ENCODE data around the gene OR10R2.

OR10R2 gene

DNA sequence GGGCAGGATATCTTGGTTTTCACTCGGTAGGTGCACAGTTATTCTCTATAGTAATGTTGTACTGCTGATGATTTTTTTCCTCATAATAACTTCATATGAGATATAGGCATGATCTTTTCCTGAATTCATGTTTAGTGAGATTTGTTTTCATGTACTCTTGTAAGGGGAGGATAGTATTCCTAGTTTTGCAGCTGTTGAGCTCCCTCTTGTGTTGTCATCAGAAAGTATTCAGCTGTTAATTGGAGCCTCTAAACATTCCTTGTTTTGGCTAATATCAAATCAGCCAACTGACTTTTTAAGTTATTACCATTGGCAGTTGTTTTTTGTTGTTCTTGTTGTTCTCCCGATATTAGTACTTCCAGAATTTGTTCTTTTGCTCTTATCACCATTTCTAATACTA, 24.4 kb downstream of the OR10R2 start:
- TF ChIP-seq, protein P1, sequence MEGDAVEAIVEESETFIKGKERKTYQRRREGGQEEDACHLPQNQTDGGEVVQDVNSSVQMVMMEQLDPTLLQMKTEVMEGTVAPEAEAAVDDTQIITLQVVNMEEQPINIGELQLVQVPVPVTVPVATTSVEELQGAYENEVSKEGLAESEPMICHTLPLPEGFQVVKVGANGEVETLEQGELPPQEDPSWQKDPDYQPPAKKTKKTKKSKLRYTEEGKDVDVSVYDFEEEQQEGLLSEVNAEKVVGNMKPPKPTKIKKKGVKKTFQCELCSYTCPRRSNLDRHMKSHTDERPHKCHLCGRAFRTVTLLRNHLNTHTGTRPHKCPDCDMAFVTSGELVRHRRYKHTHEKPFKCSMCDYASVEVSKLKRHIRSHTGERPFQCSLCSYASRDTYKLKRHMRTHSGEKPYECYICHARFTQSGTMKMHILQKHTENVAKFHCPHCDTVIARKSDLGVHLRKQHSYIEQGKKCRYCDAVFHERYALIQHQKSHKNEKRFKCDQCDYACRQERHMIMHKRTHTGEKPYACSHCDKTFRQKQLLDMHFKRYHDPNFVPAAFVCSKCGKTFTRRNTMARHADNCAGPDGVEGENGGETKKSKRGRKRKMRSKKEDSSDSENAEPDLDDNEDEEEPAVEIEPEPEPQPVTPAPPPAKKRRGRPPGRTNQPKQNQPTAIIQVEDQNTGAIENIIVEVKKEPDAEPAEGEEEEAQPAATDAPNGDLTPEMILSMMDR (conservative IDR thresholded peaks at IDR 0.05; ENCODE audit: low read depth, low read length): no peak
- no peak overlapping the region for H3K4me3 ChIP-seq (ENCODE audit: low read depth, low read length)
- DNase-seq (ENCODE audit: low read depth): peak; percentile 4

DNA sequence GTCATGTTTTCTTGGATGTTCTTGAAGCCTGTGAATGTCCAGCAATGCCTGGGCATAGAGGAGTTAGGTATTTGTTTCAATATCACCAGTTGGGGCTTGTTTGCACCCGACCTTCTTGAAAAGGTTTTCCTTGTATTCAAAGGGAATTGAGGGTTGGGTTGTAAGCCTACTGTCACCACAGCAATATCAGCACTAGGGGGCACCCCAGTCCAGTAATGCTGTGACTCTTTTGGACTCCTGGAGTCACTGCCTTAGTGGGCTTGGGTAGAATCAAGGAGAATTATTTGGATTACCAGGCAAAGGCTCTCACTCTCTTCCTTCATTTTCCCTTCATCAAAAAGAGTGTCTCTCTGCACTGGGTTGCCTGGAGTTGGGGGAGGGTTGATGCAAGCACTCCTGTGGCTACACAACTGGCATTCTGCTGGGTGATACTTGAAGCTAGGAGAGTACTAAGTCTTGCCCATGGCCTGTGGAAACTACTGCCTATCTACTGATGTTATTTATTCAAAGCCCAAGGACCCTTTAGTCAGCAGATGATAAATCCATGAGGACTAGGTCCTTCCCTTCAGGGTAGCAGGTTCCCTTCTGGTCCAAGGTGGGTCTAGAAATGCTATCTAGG, 34.5 kb downstream of the OR10R2 start:
- TF ChIP-seq, protein P1 (conservative IDR thresholded peaks at IDR 0.05; ENCODE audit: low read depth, low read length): peak; percentile 38
- no peak overlapping the region for H3K4me3 ChIP-seq (ENCODE audit: low read depth, low read length)
- peak; percentile 13 for DNase-seq (ENCODE audit: low read depth)

DNA sequence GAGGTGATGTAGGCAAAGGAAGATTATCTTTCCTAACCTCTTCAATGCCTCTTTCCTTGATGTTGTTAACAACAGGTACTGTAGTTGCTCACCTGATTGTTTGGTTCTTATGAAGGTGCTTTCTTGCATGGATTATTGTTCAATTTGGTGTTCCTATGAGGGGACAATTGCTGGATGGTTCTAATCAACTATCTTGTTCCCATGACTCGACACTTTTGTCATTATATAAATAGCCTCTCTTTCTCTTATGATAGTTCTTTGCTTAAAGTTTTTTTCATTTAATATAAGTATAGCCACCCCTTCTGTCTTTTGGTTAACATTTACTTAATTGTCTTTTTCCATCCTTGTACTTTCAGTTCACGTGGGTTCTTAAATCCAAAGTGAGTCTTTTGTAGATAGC, 35.5 kb downstream of the OR10R2 start:
- no peak for DNase-seq (ENCODE audit: low read depth)
- no peak overlapping the region for H3K4me3 ChIP-seq (ENCODE audit: low read depth, low read length)
- TF ChIP-seq, protein P1 (conservative IDR thresholded peaks at IDR 0.05; ENCODE audit: low read depth, low read length): no peak

DNA sequence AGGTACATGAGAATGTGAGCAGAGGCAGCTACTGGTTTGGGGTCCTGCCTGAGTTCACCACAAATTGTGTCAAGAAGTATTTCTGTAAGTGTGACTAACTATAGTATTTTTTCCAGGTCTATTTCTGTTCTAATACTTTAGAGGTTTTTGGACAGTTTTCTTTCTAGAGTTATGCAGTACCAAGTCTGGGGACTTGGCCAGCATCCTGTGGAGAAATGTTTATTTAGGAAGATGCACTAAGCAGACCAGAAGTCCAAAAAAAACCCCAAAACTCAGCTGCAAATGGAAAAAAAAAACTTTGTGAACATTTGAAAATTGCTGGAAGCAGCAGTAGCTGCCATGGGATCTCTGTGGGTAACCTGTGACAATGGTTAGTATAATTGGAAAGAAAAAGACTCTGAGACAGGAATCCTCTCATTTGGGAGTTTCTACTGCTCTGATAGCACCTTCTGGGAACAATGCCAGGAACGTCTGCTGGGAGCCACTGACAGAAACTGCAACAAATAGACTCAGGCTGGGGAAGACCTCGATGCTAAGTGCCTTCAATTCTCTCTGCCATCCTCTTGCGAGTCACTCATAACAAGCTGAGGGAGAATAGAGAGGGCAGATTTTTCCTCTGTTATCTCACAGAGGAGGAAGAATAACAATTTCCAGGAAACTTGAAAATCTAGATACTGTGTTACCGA, 37.6 kb downstream of the OR10R2 start:
- DNase-seq (ENCODE audit: low read depth): peak; percentile 5
- H3K4me3 ChIP-seq (ENCODE audit: low read depth, low read length): no peak overlapping the region
- TF ChIP-seq, protein P1 (conservative IDR thresholded peaks at IDR 0.05; ENCODE audit: low read depth, low read length): no peak

DNA sequence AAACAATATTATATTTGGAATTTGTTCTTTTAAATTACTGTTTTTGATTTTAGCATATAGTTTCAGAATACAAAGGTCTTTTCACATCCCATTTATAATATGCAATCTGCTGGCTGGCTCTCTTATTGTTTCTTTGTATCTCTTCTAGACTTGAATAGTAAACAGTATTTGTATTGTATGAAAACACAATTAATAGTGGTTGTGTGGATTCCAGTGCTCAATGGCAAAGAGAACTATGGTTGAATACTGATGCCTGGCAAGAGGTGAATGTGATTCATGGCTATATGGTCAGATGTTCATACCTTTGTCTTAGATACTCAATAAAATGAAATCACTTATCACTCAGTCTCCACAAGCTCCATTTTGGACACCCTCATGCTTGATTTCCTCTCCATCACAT, 44.9 kb downstream of the OR10R2 start:
- no peak for DNase-seq (ENCODE audit: low read depth)
- H3K4me3 ChIP-seq (ENCODE audit: low read depth, low read length): no peak overlapping the region
- TF ChIP-seq, protein P1 (conservative IDR thresholded peaks at IDR 0.05; ENCODE audit: low read depth, low read length): no peak

DNA sequence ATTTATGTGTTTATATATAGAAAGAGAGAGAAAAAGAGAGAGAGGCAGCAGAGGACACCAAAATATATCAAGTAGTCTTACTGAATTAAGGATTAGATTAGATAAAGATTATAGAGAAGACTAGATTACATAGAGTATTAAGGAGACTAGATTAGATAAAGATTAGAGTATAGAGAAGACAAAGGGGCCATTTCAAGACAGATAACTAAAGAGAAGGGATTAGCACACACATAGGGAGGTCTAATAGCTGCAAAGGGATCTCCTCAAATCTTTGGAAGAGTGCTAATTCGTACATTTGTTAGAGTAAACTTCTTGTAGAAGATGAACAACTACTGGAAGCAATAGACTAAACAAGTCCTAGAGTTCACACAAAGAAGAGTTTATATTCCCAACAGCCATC, 48.0 kb downstream of the OR10R2 start:
- TF ChIP-seq, protein P1 (conservative IDR thresholded peaks at IDR 0.05; ENCODE audit: low read depth, low read length): no peak

More for the DNA sequence above, 48.0 kb downstream of the OR10R2 start:
- no peak overlapping the region for H3K4me3 ChIP-seq (ENCODE audit: low read depth, low read length)
- no peak for DNase-seq (ENCODE audit: low read depth)

Data from choroid plexus epithelial cell (primary cell).